Trophoblast cell (in vitro differentiated cells and primary cell): Measurements from ENCODE around the gene LCN12.
A peak's percentile ranks its signal among the peaks of the same experiment; 100 is the strongest.
"Not testable (repeated sequence)": the region's sequence is repeated elsewhere in the genome, so short reads cannot be mapped to it uniquely, and the experiment has no call there.

Source experiments
- DNase-seq, 2 donors: peaks; one replicate each; pipeline ENCODE4 v3.0.0-alpha.2; 2016
- H2AFZ ChIP-seq: 2 replicates; pipeline ENCODE4 v1.6.1; 2013; ENCODE audit warnings: low read length, moderate library complexity, mild to moderate bottlenecking; ENCODE audit not compliant: insufficient read depth, poor library complexity
- H2AK5ac ChIP-seq: 2 replicates; pipeline ENCODE4 v1.6.1; 2013; ENCODE audit warnings: mild to moderate bottlenecking, low read length
- H2BK120ac ChIP-seq: 2 replicates; pipeline ENCODE4 v1.6.1; 2013; ENCODE audit warnings: low read length, mild to moderate bottlenecking, moderate library complexity; ENCODE audit not compliant: insufficient read depth, poor library complexity
- H2BK12ac ChIP-seq: 2 replicates; pipeline ENCODE4 v1.6.1; 2013; ENCODE audit warnings: mild to moderate bottlenecking, low read length, moderate library complexity
- H2BK5ac ChIP-seq: 2 replicates; pipeline ENCODE4 v1.6.1; 2013; ENCODE audit warnings: low read length, low read depth, moderate library complexity, mild to moderate bottlenecking; ENCODE audit not compliant: poor library complexity
- H3K14ac ChIP-seq: 2 replicates; pipeline ENCODE4 v1.6.1; 2013; ENCODE audit warnings: mild to moderate bottlenecking, low read length
- H3K18ac ChIP-seq: 2 replicates; pipeline ENCODE4 v1.6.1; 2013; ENCODE audit warnings: mild to moderate bottlenecking, low read length
- H3K23ac ChIP-seq: 2 replicates; pipeline ENCODE4 v1.6.1; 2013; ENCODE audit warnings: low read length
- H3K27ac ChIP-seq: 2 replicates; pipeline ENCODE4 v1.5.1; 2013; ENCODE audit warnings: low read depth, mild to moderate bottlenecking, inconsistent platforms, low read length, moderate library complexity
- H3K27me3 ChIP-seq: 2 replicates; pipeline ENCODE4 v1.6.1; 2013; ENCODE audit warnings: inconsistent platforms, mild to moderate bottlenecking, low read length, moderate library complexity; ENCODE audit not compliant: insufficient read depth
- H3K36me3 ChIP-seq, 2 experiments: 1 replicate in 1 of 2; 2 replicates in 1 of 2; pipeline ENCODE4 v1.6.1; 2013; ENCODE audit warnings: low read length in 2 of 2, mild to moderate bottlenecking in 2 of 2, moderate library complexity in 1 of 2; ENCODE audit not compliant: insufficient read depth in 2 of 2, control insufficient read depth in 1 of 2
- H3K4ac ChIP-seq: 2 replicates; pipeline ENCODE4 v1.6.1; 2013; ENCODE audit warnings: low read depth, mild to moderate bottlenecking, low read length, moderate library complexity
- H3K4me1 ChIP-seq, 2 experiments: 1 replicate in 1 of 2; 2 replicates in 1 of 2; pipeline ENCODE4 v1.6.1; 2013; ENCODE audit warnings: low read length in 2 of 2, mild to moderate bottlenecking in 2 of 2, moderate library complexity in 1 of 2; ENCODE audit not compliant: insufficient read depth in 2 of 2, control insufficient read depth in 1 of 2
- H3K4me2 ChIP-seq: 2 replicates; pipeline ENCODE4 v1.6.1; 2013; ENCODE audit warnings: inconsistent platforms, mild to moderate bottlenecking, low read length, moderate library complexity
- H3K4me3 ChIP-seq: 2 replicates; pipeline ENCODE4 v1.5.1; 2013; ENCODE audit warnings: mild to moderate bottlenecking, low read depth, low read length, inconsistent platforms
- H3K79me1 ChIP-seq: one replicate; pipeline ENCODE4 v1.6.1; 2013; ENCODE audit warnings: low read length
- H3K79me2 ChIP-seq: 2 replicates; pipeline ENCODE4 v1.6.1; 2013; ENCODE audit warnings: low read length, mild to moderate bottlenecking; ENCODE audit not compliant: control insufficient read depth, insufficient read depth, poor library complexity
- H3K9ac ChIP-seq: 2 replicates; pipeline ENCODE4 v1.6.1; 2013; ENCODE audit warnings: mild to moderate bottlenecking, low read length
- H3K9me3 ChIP-seq: 2 replicates; pipeline ENCODE4 v1.6.1; 2013; ENCODE audit warnings: low read depth, mild to moderate bottlenecking, control low read depth, inconsistent platforms, low read length; ENCODE audit not compliant: insufficient read depth
- H4K12ac ChIP-seq: 2 replicates; pipeline ENCODE4 v1.6.1; 2013; ENCODE audit warnings: low read depth, mild to moderate bottlenecking, low read length, moderate library complexity
- H4K8ac ChIP-seq: 2 replicates; pipeline ENCODE4 v1.6.1; 2013; ENCODE audit warnings: low read depth, mild to moderate bottlenecking, low read length, moderate library complexity
- H4K91ac ChIP-seq: one replicate; pipeline ENCODE4 v1.6.1; 2013; ENCODE audit warnings: low read depth, mild to moderate bottlenecking, low read length, moderate library complexity
- WGBS: extraction: QIAGEN DNeasy Blood & Tissue Kit; methylation state at CpG from one replicate; pipeline ENCODE4 v1.1.7; 2013; ENCODE audit warnings: missing lambda C conversion rate; ENCODE audit not compliant: insufficient read length, insufficient coverage; ENCODE audit errors: extremely low coverage; 5-methylcytosine and 5-hydroxymethylcytosine counted together

Gene LCN12

DNA sequence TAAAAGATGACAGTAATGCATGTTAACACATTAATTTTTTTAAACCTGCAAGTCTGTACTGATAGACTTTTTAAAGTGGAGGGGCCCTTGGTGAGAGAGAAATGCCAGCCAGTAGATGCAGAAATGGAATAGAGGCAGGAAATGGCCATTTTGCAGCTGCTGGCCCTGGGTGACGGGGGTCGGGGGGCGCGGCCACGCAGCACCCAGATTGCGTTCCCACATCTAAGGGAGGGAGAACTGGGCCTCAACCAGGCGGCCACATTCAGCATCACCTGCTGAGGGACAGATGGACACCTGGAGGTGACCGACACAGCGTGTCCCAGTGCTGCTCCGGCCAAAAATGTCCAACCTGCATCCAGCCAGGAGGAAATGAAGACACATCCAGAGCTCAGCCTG is 50.6 kb downstream of the LCN12 start:
- Histone ChIP-seq H3K23ac (no peak overlapping the region), H3K79me1 (peaks cover 15% of the 10 kb centered on the region), H3K79me2 (no peaks in the 10 kb centered on the region), H3K4me2 (no peak overlapping the region), H3K27ac (no peak overlapping the region), H3K9me3 (peaks cover 4% of the 10 kb centered on the region), H3K4me3 (peak overlapping the region; percentile 47), H3K18ac (no peak overlapping the region), H4K12ac (no peak overlapping the region), H3K36me3 (no peaks in the 10 kb centered on the region), H2BK120ac (no peak overlapping the region), H3K4me1 (peaks cover 7 to 15% of the 10 kb centered on the region in 2 experiments), H3K14ac (no peak overlapping the region), H2BK5ac (no peak overlapping the region), H3K9ac (no peak overlapping the region), H3K27me3 (no peaks in the 10 kb centered on the region), H4K8ac (no peak overlapping the region), H2BK12ac (no peak overlapping the region), H2AFZ (no peak overlapping the region), H2AK5ac (no peak overlapping the region), H3K4ac (no peak overlapping the region), H4K91ac (no peak overlapping the region)
- peak in 1 of 2 donors; percentile 22 for DNase-seq
- no CpG with 5 or more reads among the region's 10 CpGs for WGBS

GRCh38 chr9:137004285-137004684 is 52.2 kb downstream of the LCN12 start:
- H3K27ac ChIP-seq, H4K12ac ChIP-seq, H3K79me1 ChIP-seq, DNase-seq, H3K4me2 ChIP-seq, H3K14ac ChIP-seq, H3K18ac ChIP-seq, H3K27me3 ChIP-seq, H3K4me1 ChIP-seq, H3K23ac ChIP-seq, H3K79me2 ChIP-seq, H2BK12ac ChIP-seq, H3K4me3 ChIP-seq, H3K4ac ChIP-seq, H4K91ac ChIP-seq, H2BK120ac ChIP-seq, H2BK5ac ChIP-seq, H3K36me3 ChIP-seq, H2AFZ ChIP-seq, H3K9ac ChIP-seq, H3K9me3 ChIP-seq, H2AK5ac ChIP-seq, H4K8ac ChIP-seq: not testable (repeated sequence)
- WGBS: no CpG with 5 or more reads among the region's 17 CpGs
